ENCODE measurements around the gene CFAP20DC. TPM values are rescaled to one million over a fixed set of nuclear protein-coding genes. Genes with fewer than 3 reads are reported as not detected.
"Not testable (repeated sequence)": the region's sequence is repeated elsewhere in the genome, so short reads cannot be mapped to it uniquely, and the experiment has no call there.

Gene CFAP20DC
- total RNA-seq, 1 donor from 2014 or later: 0.08 TPM

DNA sequence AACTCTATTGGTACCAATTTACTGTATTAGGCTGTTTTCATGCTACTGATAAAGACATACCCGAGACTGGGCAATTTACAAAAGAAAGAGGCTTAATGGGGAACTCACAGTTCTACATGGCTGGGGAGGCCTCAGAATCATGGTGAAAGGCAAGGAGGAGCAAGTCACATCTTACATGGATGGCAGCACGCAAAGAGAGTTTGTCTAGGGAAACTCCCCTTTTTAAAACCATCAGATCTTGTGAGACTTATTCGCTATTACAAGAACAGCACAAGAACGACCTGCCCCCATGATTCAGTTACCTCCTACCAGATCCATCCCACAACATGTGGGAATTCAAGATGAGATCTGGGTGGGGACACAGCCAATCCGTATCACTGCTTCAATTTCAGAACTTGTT, 154.1 kb downstream of the CFAP20DC start:
- intact Hi-C loops (cut with DNase I): loop anchor here (10.0 kb wide), 1 partner anchor 321 kb away; the partner anchor contains the start of gene FAM107A
- not testable (repeated sequence) for DNase-seq (ENCODE audit: low spot score)

DNA sequence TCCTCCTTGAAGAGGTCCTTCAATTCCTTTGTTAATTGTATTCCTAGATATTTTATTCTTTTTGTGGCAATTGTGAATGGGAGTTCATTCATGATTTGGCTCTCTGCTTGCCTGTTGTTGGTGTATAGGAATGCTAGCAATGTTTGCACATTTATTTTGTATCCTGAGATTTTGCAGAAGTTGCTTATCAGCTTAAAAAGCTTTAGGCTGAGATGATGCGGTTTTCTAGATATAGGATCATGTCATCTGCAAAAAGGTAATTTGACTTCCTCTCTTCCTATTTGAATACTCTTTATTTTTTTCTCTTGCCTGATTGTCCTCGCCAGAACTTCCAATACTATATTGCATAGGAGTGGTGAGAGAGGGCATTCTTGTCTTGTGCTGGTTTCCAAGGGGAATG, 157.3 kb downstream of the CFAP20DC start:
- DNase-seq (ENCODE audit: low spot score): not testable (repeated sequence)

DNA sequence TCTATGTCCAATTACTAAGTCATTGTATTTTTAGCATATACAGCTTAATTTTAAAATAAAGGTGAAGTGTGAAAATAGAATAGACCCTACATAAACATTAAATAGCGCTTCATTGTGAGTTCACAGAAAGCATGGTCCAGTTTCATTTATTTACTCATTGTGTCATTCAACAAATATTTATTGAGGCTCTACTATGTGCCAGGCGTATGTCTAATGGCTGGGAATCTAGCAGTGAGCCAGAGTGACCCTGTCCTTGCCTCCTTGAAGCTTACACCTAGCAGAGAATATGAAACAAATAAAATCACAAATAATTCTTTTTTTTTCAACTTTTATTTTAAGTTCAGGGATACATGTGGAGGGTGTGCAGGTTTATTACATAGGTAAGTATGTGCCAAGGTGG, 161.7 kb downstream of the CFAP20DC start:
- no peak for DNase-seq (ENCODE audit: low spot score)
- intact Hi-C loops (cut with DNase I): no loop called here

More for the DNA sequence above, 157.3 kb downstream of the CFAP20DC start:
- intact Hi-C loops (cut with DNase I): loop anchor here (10.0 kb wide), 1 partner anchor 318 kb away; the partner anchor contains the start of gene FAM107A

DNA sequence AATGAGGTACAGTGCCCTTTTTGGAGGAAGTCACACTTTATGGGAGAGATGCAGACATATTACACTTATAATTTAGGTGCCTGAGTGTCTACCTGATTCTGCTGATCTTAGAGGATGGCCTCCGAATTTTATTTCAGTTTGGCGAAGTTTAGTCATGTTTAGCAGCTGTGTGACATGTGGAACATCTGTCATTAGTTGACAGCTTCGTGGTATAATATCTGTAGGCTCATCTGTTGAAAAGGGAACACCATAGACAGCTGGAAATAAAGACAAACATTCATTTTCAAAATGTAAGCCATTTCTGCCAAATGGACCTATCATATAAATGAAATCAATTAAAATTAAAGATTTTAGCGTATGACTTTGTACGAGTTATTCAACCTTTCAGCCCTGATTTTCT, 165.4 kb downstream of the CFAP20DC start:
- intact Hi-C loops (cut with DNase I): no loop called here
- no peak for DNase-seq (ENCODE audit: low spot score)

DNA sequence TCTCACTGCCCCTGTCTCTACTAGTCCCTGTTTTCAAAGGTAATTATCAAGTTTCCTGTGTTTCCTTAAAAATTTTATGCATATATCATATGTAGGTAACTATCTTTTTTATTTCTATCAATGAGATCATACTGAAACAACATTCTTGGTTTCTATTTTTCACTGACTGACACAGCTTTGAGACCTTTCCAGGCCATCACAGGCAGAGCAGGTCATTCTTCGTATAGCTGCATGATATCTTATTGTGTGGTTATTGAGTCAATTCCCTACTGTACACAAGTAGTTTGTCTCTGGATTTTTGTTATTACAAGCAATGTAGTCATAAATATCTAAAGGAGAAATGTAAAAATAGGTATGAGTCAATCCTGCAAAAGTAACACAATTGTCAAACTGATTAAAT, 169.6 kb downstream of the CFAP20DC start:
- no peak for DNase-seq (ENCODE audit: low spot score)
- intact Hi-C loops (cut with DNase I): no loop called here

DNA sequence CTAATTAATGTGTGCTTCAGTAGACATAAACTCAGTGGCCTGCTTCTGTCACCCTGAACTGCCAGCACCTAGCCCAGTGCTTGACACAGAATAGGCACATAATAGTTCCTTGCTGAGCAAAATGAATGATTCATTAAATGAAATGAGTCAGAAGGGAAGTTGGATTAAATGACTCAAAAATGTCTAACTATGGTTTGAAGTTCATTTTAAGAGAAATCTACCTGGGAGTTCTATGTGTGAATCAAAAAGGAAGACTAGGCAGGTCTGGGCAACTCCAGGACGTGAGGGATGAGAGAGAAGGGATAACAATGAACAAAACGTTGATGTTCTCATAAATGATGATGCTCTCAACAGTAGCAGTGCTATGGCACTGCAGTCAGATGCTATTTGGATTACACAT, 175.0 kb downstream of the CFAP20DC start:
- intact Hi-C loops (cut with DNase I): no loop called here
- no peak for DNase-seq (ENCODE audit: low spot score)

DNA sequence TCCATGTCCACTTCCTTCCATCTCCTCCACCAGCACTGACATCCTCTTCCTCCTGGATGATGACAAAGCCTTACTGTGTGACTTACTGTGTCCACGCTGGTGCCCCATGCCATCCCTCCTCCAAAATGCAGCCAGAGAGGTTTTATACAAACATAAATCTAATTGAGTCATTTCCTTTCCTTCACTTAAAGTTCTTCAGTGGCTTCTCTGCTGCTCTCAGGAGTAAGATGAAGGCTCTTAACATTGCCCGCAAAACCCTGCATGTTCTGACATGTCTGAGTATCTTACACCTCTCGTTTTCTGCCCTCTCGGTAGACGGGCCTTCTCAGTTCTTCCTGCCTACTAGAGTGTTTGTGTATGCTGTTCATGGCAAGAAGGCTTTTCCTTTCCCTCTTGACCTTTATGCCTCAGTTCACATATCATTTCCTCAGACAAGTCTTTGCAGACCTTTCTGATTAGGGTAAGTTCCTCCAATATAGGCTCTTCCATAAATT, 175.5 kb downstream of the CFAP20DC start:
- intact Hi-C loops (cut with DNase I): no loop called here
- no peak for DNase-seq (ENCODE audit: low spot score)

DNA sequence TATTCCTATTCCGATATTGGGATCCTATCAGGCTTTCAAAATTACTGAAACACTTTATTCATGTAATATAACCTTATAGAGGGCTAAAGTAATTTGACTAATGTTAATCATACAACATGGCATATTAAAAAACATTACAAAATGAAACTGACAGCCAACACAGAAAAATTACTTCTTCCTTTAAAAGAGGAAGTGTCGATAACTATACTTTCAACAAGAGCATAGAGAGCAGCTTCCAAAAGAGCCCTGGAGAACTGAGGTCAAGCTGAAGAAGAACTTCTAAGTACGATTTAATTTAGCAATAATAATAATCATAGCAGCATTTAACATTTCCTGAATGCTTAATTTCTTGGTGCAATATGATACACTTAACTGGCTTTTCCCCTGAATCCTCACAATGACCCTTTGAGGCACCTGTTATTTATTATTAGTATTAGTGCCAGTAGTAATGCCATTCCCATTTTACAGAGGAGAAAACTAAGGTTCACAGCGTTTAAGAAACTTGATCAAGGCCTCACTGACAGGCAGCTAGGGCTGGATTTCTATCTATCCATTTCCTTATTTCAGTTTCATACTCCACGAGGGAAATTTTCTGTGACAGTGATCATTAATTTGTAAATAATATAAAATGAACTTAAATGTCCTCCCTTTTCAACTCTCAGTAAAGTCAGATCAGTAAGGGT, 181.6 kb downstream of the CFAP20DC start:
- DNase-seq (ENCODE audit: low spot score): no peak
- intact Hi-C loops (cut with DNase I): no loop called here

DNA sequence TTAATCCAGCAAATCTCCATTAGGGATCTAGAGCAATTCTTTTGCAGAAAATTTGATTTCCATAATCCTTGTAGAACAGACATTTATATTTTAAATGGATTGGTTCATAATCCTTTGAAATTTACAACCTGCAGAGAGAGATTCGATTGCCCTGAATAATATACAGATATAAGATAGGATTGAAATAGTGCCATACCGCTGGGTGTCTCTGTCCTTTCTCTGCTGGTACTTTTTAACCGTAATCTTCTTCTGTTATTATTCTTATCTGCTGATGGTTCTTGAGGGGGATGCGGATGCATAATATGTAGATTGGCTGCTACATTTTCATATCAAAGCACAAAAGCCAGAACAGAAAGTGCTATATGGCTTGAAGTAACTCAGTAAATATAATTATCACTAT, 182.2 kb downstream of the CFAP20DC start:
- DNase-seq (ENCODE audit: low spot score): no peak
- intact Hi-C loops (cut with DNase I): no loop called here

DNA sequence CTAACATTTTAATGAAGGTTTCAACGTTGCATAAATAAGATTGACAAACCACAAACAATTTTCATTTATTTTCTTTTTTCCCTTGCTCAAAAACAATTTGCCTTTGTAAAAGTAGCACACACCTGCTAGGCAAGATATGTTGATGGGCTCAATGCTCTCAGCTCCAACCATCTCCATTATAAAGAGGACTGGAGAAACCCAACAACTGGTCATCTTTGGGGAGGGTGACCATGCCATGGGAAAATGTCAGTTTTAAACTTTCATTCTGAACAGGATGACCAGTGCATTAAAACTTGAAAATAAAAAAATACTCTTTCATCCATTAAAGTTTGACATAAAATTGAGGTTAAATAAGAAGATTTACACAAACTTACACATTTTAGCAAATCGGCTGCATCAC, 183.7 kb downstream of the CFAP20DC start:
- DNase-seq (ENCODE audit: low spot score): no peak
- intact Hi-C loops (cut with DNase I): no loop called here

DNA sequence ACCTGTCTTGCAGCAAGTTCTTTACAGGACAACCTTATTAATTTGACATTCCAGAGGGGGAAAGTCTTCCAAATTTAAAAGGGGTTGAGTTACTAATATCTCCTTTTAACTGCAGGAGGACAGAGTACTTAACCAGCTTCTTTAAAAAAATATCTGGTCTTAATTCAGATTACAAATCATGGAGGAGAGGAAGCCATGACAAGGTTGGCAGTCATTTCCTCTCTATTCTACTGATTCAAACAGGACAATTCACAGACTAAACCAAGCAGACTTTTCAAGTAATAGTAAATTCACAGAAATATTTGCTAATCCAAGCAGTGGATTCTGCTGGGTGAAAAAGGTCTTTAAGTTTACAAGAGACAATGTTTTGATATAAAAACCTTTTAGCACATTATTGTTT, 185.3 kb downstream of the CFAP20DC start:
- DNase-seq (ENCODE audit: low spot score): no peak
- intact Hi-C loops (cut with DNase I): no loop called here

DNA sequence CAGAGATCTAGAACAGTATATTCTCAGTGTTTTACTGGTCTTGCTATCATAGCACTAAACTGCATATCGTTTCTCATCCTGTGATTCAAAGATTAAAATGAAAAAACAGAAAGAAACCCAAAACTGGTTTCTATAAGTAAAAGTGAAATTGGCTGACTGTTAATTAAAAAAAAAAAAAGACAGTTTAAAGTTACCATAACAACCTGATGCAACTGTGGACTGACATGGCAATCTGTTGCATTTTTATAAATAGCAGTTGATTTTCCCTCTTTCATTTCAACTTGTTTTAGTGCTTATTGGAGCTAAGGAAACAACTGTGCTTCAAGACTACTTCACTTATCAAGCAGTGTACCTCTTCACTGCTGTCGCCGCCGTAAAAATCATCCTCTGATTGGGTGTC, 186.6 kb downstream of the CFAP20DC start:
- intact Hi-C loops (cut with DNase I): no loop called here
- no peak for DNase-seq (ENCODE audit: low spot score)

DNA sequence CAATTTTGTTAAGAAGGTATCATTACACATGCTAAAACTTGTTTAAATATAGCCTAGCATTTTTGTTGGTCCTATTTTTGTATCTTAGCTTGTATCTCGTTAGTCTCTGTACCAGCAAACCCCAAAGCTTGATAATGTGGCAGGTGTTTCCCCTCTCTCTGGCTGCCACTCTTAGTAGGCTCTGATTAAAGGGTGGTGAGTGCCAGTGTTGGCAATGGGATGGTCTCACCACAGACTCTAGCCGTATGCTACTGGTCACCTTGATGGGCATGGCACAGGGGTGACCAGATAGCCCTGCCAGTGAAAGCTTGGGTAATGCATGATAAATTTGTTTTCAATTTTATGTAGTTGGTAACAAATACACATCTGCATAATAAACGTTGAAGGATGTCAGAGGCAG, 188.3 kb downstream of the CFAP20DC start:
- intact Hi-C loops (cut with DNase I): no loop called here
- DNase-seq (ENCODE audit: low spot score): no peak

DNA sequence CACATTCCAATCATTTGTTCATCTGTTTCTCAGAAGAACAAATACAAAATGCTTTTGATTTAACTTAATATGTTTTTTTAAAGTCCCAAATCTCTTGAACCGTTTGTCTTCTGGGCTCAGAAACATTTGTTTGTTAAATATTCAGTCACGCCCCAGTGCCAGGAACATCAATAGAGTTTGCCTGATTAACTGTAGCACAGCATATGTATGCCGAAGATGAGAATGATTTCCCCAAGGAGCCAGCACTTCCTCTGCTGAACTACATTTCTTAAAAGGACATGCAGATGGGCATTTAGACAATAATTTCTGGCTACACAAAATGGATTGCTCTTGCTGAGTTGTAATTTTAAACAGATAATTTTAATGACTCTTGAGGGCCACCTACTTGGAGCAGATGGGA, 191.7 kb downstream of the CFAP20DC start:
- intact Hi-C loops (cut with DNase I): no loop called here
- no peak for DNase-seq (ENCODE audit: low spot score)

DNA sequence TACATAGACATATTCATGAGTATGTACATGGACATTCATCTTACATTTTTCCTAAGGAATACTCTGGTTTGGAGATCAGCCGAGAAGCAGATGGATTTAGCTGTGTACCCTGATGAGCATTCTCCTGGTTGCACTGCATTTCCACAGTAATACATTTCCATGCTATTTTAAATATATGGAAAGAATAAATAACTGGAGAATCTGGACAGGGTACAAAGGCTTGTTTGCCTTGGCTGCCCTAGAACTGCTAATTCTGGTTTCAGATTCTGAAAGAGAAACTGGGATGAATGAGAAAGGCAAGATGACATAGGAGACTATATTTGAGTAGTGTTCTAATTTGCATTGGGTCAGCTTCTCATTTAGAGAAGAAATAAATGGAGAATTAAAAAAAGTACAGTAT, 192.4 kb downstream of the CFAP20DC start:
- intact Hi-C loops (cut with DNase I): no loop called here

DNA sequence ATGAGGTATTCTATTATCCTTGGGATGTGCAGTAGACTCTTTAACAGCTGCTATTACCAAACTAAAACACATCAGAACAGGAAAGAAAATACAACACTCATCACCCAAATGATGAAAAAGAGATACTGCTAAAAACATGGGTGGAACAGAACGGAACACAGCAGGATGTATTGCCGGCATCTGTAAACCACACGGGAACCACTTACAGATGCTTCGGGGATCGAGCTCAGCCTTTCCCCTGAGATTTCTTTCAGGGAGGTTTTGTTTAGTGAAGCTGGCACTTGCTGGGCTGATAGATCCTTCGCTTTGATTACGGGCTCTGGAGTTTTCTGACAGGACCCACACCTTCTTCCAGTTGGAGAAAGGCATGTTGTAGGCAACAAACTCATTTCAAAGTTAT, 201.0 kb downstream of the CFAP20DC start:
- no peak for DNase-seq (ENCODE audit: low spot score)
- intact Hi-C loops (cut with DNase I): no loop called here

More for the DNA sequence above, 192.4 kb downstream of the CFAP20DC start:
- no peak for DNase-seq (ENCODE audit: low spot score)

DNA sequence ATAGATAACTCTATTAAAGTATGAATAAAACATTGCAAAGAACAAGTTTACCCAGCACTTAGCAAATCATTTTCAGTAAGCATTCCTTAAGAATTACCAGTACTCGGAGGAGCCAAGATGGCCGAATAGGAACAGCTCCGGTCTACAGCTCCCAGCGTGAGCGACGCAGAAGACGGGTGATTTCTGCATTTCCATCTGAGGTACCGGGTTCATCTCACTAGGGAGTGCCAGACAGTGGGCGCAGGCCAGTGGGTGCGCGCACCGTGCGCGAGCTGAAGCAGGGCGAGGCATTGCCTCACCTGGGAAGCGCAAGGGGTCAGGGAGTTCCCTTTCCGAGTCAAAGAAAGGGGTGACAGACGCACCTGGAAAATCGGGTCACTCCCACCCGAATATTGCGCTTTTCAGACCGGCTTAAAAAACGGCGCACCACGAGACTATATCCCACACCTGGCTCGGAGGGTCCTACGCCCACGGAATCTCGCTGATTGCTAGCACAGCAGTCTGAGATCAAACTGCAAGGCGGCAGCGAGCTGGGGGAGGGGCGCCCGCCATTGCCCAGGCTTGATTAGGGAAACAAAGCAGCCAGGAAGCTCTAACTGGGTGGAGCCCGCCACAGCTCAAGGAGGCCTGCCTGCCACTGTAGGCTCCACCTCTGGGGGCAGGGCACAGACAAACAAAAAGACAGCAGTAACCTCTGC, 207.6 kb downstream of the CFAP20DC start:
- intact Hi-C loops (cut with DNase I): not testable (repeated sequence)

DNA sequence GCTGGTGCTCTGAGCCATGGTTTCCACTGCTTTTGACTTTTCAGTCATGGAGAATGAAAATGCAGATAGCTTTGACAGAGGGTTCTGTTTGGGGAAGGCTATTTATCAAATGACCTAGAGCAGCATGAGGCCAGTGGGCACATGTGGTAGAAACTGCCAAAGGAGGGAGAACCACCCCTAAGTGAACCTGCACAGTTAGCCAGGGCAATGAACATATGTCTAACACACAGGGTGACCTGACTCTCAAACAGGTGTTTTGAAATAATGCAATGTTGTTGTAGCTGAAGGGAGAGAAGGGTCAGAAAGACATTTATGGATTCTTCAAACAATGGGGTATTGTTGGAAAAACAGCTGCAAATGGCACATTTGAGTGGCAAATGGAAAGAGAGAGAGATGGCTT, 208.9 kb downstream of the CFAP20DC start:
- DNase-seq (ENCODE audit: low spot score): no peak
- intact Hi-C loops (cut with DNase I): no loop called here

More for the DNA sequence above, 207.6 kb downstream of the CFAP20DC start:
- DNase-seq (ENCODE audit: low spot score): not testable (repeated sequence)

DNA sequence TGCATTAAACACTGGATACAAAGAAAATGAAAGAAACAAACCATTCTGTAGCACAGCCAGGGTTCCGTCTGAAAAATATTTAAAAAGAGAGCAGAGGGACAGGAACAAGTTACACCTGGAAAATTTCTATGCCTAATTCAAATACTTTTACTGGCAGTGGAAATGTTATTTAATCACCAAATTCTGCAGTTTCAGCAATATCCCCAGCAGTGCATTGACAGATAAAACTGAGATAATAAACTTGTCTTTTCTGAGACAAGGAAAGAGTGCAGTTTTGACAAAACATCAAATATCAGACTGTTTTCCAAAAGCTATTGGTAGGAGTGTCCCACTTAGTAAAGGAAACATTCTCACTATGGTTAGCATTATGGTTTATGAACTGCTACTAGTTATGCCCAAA, 209.9 kb downstream of the CFAP20DC start:
- DNase-seq (ENCODE audit: low spot score): no peak
- intact Hi-C loops (cut with DNase I): no loop called here

DNA sequence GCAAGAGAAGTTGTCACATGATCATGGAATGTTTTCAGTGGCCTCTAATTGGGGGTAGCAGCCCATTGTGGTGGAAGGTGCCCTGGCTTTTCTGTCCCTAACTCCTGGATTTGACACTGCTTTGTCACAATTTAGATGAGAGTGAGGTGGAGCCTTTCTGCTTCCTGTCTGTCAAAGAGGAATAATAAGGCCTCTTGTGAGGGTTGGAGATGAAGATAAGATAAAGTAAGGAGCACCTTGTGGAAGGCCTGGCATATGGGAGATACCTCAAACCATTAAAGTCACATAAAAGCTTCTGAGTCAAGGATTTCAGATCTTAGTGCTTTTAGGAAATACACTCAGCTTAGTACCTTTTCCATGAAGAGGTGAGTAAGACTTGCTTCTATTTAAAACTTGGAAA, 210.6 kb downstream of the CFAP20DC start:
- intact Hi-C loops (cut with DNase I): no loop called here
- no peak for DNase-seq (ENCODE audit: low spot score)

DNA sequence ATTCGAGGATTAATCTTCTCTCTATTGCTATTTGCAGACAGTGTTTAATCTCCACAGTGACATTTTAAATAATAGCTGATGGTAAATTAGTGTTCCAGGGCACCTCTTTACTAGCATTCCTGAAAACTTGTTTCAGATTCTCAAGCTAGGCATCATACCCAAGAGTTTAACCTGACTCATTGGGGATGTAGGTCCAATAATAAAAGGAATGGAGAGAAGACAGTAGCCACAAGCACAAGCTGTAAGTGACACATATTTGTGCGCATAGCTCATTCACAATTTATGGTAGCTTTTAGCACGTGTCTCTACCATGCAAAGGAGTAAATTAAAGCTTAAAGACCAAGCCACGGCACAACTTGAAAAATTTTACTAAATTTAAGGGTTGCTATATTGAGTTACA, 212.0 kb downstream of the CFAP20DC start:
- DNase-seq (ENCODE audit: low spot score): no peak
- intact Hi-C loops (cut with DNase I): no loop called here
